Thyroid gland (tissue), 4 donors: ENCODE measurements around the gene RAD21L1. TPM values are rescaled to one million over a fixed set of nuclear protein-coding genes. Genes with fewer than 3 reads are reported as not detected.

Experiments used
- DNase-seq, 2 donors: peaks; one replicate each; pipeline ENCODE4 v3.0.0-alpha.2; 2019
- H3K27ac ChIP-seq, 3 donors: fragments of 200-600 bp; sonication (generic); 1 replicate in 2 of 3; 2 replicates in 1 of 3; pipeline ENCODE4 v1.5.1; 2016 to 2019; ENCODE audit warnings: mild to moderate bottlenecking in 1 of 3, moderate library complexity in 1 of 3
- H3K27me3 ChIP-seq: fragments of 200-600 bp; sonication (generic); one replicate; pipeline ENCODE4 v1.5.1; 2019
- H3K36me3 ChIP-seq, 2 donors: fragments of 200-600 bp; sonication (generic); one replicate each; pipeline ENCODE4 v1.5.1; 2016 to 2019
- H3K4me1 ChIP-seq, 2 donors: fragments of 200-600 bp; sonication (generic); one replicate each; pipeline ENCODE4 v1.5.1; 2017 to 2019
- H3K4me3 ChIP-seq, 3 donors: fragments of 200-600 bp; sonication (generic); replicated peaks in 1 of 3; 1 replicate in 2 of 3; 2 replicates in 1 of 3; pipeline ENCODE4 v1.5.1; 2016; ENCODE audit warnings: mild to moderate bottlenecking in 1 of 3
- H3K9me3 ChIP-seq: fragments of 200-600 bp; sonication (generic); one replicate; pipeline ENCODE4 v1.5.1; 2017
- POLR2A ChIP-seq, 2 donors: fragments of 450-650 bp; IDR thresholded peaks; one replicate each; pipeline ENCODE4 v1.6.1; 2017; ENCODE audit warnings: antibody characterized with exemption in 2 of 2, mild to moderate bottlenecking in 2 of 2, moderate library complexity in 1 of 2
- WGBS, 2 donors: methylation state at CpG; one replicate each; pipeline ENCODE4 v1.1.5; 2017; 5-methylcytosine and 5-hydroxymethylcytosine counted together
- intact Hi-C: fragments of 100-400 bp; cut with DNase I; formaldehyde crosslinking; loops from one replicate; pipeline ENCODE4 v1.15.1; 2023
- total RNA-seq, 4 donors: library from RNA; depleted of rRNA; stranded (reverse); fragments of >200 nt; gene quantifications; one replicate each; pipeline ENCODE4 v1.2.3, GENCODE V29; 2016
- TF ChIP-seq, protein P1 (sequence below), 6 experiments: fragments of 200-600 bp in 3 of 6; fragments of 450-650 bp in 3 of 6; sonication (generic) in 3 of 6; IDR thresholded peaks; one replicate each; pipeline ENCODE4 v1.5.1; 2016 to 2019; ENCODE audit warnings: antibody characterized with exemption in 6 of 6, mild to moderate bottlenecking in 2 of 6, inconsistent platforms in 1 of 6, moderate library complexity in 1 of 6

RAD21L1 gene
- total RNA-seq, 4 donors from 2014 or later, result not detected

- WGBS, 2 donors, result 90 to 100% methylated on average over 2 of the region's 2 CpGs
- TF ChIP-seq POLR2A (IDR thresholded peaks at IDR 0.05), result no peak
- Histone ChIP-seq H3K4me3 (no peak overlapping the region), H3K36me3 (no peaks in the 10 kb centered on the region), H3K4me1 (no peaks in the 10 kb centered on the region), H3K27me3 (no peaks in the 10 kb centered on the region), H3K9me3 (no peaks in the 10 kb centered on the region), H3K27ac (no peak overlapping the region)
- DNase-seq, result no peak
- intact Hi-C loops, result no loop called here
Observed at GRCh38 chr20:1204576-1204975, 21.3 kb upstream of the RAD21L1 start.

GRCh38 chr20:1205802-1206201, 20.0 kb upstream of the RAD21L1 start:
- no peak for DNase-seq
- TF ChIP-seq, protein P1, sequence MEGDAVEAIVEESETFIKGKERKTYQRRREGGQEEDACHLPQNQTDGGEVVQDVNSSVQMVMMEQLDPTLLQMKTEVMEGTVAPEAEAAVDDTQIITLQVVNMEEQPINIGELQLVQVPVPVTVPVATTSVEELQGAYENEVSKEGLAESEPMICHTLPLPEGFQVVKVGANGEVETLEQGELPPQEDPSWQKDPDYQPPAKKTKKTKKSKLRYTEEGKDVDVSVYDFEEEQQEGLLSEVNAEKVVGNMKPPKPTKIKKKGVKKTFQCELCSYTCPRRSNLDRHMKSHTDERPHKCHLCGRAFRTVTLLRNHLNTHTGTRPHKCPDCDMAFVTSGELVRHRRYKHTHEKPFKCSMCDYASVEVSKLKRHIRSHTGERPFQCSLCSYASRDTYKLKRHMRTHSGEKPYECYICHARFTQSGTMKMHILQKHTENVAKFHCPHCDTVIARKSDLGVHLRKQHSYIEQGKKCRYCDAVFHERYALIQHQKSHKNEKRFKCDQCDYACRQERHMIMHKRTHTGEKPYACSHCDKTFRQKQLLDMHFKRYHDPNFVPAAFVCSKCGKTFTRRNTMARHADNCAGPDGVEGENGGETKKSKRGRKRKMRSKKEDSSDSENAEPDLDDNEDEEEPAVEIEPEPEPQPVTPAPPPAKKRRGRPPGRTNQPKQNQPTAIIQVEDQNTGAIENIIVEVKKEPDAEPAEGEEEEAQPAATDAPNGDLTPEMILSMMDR (IDR thresholded peaks at IDR 0.05), result no peak
- no peak for TF ChIP-seq POLR2A (IDR thresholded peaks at IDR 0.05)
- Histone ChIP-seq H3K36me3 (no peaks in the 10 kb centered on the region), H3K9me3 (no peaks in the 10 kb centered on the region), H3K27me3 (no peaks in the 10 kb centered on the region), H3K4me1 (no peaks in the 10 kb centered on the region), H3K27ac (no peak overlapping the region), H3K4me3 (no peak overlapping the region)
- 93 to 94% methylated on average over 8 of the region's 8 CpGs for WGBS, 2 donors
- intact Hi-C loops, result no loop called here

DNA sequence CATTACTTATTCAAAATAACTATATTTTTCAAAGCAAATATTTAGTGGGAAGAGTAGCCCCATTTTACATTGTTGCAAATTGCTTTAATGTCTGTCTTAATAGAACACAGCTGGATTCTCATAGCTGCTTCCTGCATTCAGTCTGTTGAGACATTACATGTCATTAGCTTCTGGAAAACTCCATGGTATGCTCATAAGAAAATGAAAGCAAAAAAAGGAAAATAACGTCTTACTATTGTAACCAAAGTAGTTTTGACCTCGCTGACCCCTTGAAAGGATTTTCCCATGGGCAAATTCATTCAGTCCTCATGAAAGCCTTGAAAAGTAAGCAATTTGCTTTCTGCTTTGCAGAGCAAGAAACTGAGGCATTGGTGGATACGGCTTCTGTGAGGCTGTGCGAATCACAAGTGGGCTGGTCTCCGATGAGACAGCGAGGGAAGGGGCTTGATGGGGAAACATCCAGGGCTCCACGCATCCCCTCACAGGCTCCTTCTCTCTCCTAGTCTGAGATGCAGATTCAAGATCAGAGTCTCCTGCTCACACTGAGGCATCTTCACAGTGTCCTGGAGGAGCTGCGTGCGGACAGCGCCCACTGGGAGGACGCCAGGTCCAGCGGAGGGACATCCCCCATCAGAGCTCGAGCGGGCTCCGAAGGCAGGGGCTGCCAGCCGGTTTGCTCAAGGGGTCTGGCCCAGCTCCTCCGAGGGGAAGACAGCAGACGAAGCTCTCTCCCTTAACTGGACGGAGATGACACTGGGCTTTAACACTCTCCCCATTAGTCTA, 19.3 kb upstream of the RAD21L1 start:
- no peaks in the 10 kb centered on the region for H3K36me3 ChIP-seq
- no peak overlapping the region for H3K4me3 ChIP-seq
- TF ChIP-seq, protein P1 (IDR thresholded peaks at IDR 0.05), result no peak
- TF ChIP-seq POLR2A (IDR thresholded peaks at IDR 0.05), result no peak
- H3K9me3 ChIP-seq, result no peaks in the 10 kb centered on the region
- H3K27me3 ChIP-seq, result no peaks in the 10 kb centered on the region
- intact Hi-C loops, result no loop called here
- no peak for DNase-seq
- no peaks in the 10 kb centered on the region for H3K4me1 ChIP-seq
- 73 to 79% methylated on average over 17 to 19 of the region's 19 CpGs for WGBS, 2 donors
- H3K27ac ChIP-seq, result no peak overlapping the region

DNA sequence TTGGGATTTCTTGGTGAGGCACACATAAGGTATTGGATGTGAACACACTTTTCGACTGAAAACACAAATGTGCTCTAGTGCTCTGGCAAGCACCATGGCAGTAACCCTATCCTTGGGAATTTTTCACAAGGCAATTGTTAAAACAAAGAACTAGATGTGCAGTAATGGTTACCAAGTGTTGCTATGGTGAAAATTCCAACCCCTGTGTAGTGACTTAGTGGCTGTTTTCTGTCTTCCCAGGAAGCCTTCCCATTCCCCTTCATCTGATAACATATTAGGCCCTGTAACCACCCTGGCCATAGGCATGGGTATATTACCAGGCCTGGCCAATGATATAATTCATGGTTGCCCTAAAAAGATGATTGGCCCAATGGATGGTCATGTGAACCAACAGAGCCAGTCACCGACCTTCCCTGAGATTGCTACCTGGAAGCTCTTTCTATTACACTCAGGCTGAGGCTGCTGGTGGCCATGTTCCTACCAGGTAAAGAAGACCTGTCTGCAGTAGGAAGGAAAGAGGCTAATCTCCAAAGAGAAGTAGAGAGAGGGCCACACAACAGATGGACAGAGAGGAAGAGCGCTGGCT, 18.5 kb upstream of the RAD21L1 start:
- Histone ChIP-seq H3K4me1 (no peaks in the 10 kb centered on the region), H3K36me3 (no peaks in the 10 kb centered on the region), H3K27me3 (no peaks in the 10 kb centered on the region), H3K4me3 (no peak overlapping the region), H3K27ac (no peak overlapping the region), H3K9me3 (no peaks in the 10 kb centered on the region)
- DNase-seq, result no peak
- TF ChIP-seq, protein P1 (IDR thresholded peaks at IDR 0.05), result no peak
- no peak for TF ChIP-seq POLR2A (IDR thresholded peaks at IDR 0.05)
- 87 to 89% methylated on average over 3 of the region's 3 CpGs for WGBS, 2 donors
- intact Hi-C loops, result no loop called here

GRCh38 chr20:1209447-1210387, 16.1 kb upstream of the RAD21L1 start:
- no peak overlapping the region for H3K4me3 ChIP-seq
- H3K27me3 ChIP-seq, result no peaks in the 10 kb centered on the region
- no peaks in the 10 kb centered on the region for H3K36me3 ChIP-seq
- H3K4me1 ChIP-seq, result peaks cover 0 to 7% of the 10 kb centered on the region in 2 donors
- no peaks in the 10 kb centered on the region for H3K9me3 ChIP-seq
- no peak for DNase-seq
- H3K27ac ChIP-seq, result no peak overlapping the region
- TF ChIP-seq, protein P1 (IDR thresholded peaks at IDR 0.05), result no peak
- TF ChIP-seq POLR2A (IDR thresholded peaks at IDR 0.05), result no peak
- intact Hi-C loops, result loop anchor here (5.0 kb wide), 1 partner anchor 392 kb away; no protein-coding TSS in a partner anchor
- WGBS, 2 donors, result 64 to 69% methylated on average over 5 of the region's 5 CpGs
